ENCODE measurements around the gene ADGRA1. TPM values are rescaled to one million over a fixed set of nuclear protein-coding genes. Genes with fewer than 3 reads are reported as not detected.
A peak's percentile ranks its signal among the peaks of the same experiment; 100 is the strongest.

The ADGRA1 gene
- total and polyA plus RNA-seq, 2 of the 13 experiments (the other 11 are each of a cell fraction or from before 2014, with no cell fraction given), result not detected

DNA sequence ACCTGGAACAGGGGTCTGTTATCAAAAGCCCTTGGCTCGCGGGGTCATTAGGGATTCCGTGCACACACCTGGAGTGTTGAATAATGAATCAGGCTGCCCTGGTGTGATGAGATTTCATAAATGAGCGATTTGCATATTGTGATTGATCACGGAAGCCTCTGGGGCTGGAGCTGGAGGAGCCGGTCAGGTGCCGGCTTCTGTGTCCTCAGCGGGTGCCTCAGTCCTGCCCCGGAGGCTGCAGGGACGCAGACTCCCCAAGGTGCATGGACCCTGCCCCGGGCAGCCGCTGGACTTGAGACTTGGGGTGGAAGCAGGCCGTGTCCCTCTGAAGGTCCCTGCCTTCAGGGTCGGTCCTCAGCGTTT is 47.9 kb upstream of the ADGRA1 start:
- Histone ChIP-seq H3K9me3 (ENCODE audit: low read length) (no peaks in the 10 kb centered on the region), H3K4me3 (replicated peaks in 1 of 3; ENCODE audit: insufficient read depth in 1 of 3, low read depth in 2 of 3, low read length in 3 of 3) (no peak overlapping the region), H3K79me2 (ENCODE audit: insufficient read depth, low read length) (no peaks in the 10 kb centered on the region), H3K4me1 (ENCODE audit: insufficient read depth, low read length) (no peaks in the 10 kb centered on the region), H3K4me2 (ENCODE audit: low read depth, low read length) (no peak overlapping the region), H3K36me3 (replicated peaks in 1 of 2; ENCODE audit: control insufficient read depth in 1 of 2, insufficient read depth in 2 of 2, low read length in 2 of 2) (no peaks in the 10 kb centered on the region), H4K20me1 (ENCODE audit: insufficient read depth, low read length) (no peaks in the 10 kb centered on the region), H2AFZ (ENCODE audit: low read length) (no peak overlapping the region), H3K9ac (ENCODE audit: insufficient read depth, low read depth, low read length) (no peak overlapping the region), H3K27ac (ENCODE audit: extremely low read length, insufficient read depth, low read length) (no peak overlapping the region), H3K27me3 (ENCODE audit: control insufficient read depth in 1 of 2, insufficient read depth in 2 of 2, low read length in 2 of 2) (peaks cover 16 to 81% of the 10 kb centered on the region in 2 experiments; a peak in 4 of 5 replicates)
- TF ChIP-seq ZNF296 (CRISPR knock-in tag; conservative IDR thresholded peaks at IDR 0.05) (no peak), SP1 (IDR thresholded peaks at IDR 0.05) (no peak), SP1 (CRISPR knock-in tag; IDR thresholded peaks at IDR 0.05) (no peak), EZH2 (conservative IDR thresholded peaks at IDR 0.05; ENCODE audit: low read depth, low read length) (0 out of 2 replicates have a peak, but pooled peaks have one; percentile 57), ZNF460 (CRISPR knock-in tag; IDR thresholded peaks at IDR 0.05; ENCODE audit: borderline replicate concordance) (no peak)
- TF ChIP-seq, protein P1, sequence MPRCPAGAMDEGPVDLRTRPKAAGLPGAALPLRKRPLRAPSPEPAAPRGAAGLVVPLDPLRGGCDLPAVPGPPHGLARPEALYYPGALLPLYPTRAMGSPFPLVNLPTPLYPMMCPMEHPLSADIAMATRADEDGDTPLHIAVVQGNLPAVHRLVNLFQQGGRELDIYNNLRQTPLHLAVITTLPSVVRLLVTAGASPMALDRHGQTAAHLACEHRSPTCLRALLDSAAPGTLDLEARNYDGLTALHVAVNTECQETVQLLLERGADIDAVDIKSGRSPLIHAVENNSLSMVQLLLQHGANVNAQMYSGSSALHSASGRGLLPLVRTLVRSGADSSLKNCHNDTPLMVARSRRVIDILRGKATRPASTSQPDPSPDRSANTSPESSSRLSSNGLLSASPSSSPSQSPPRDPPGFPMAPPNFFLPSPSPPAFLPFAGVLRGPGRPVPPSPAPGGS (CRISPR knock-in tag; IDR thresholded peaks at IDR 0.05), result no peak
- ChIA-PET CTCF (ENCODE audit: low intra/inter-chr PET ratio, low total read pairs) (no interaction called here), POLR2A (no interaction called here)
- no peak for ATAC-seq
- 4% methylated on average over 3 of the region's 15 CpGs for WGBS (ENCODE audit: low lambda C conversion rate)
- intact Hi-C loops (cut with micrococcal nuclease; ENCODE audit: unreplicated experiment), result no loop called here
- in situ Hi-C loops (cut with HindIII; ENCODE audit: extremely low pct_ligation_motif_present, low pct_unique_long_range_greater_than_20kb), result no loop called here
- no TSS peak for BruUV-seq (replicated peaks)
- DNase-seq (ENCODE audit: low spot score), result no peak
- no peak for FAIRE-seq

DNA sequence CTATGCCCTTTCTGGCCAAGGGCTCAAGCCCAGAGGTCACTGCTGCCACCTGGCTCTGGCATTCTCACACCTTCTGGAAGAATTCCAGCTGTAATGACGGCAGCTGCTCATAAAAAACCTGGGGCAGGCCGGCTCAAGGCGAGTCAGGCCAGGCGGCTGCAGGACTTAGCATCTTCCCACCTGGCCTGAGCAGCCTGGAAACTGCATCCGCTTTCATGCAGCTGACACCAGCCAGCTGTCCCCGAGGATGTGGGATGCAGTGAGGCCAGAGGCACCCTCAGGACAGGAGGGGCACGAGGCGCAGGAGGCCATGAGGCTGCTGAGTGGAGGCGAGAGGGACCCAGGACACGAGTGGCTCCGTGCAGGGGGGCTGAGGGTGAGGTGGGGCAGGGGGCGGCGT is 47.5 kb upstream of the ADGRA1 start:
- Histone ChIP-seq H3K4me2 (ENCODE audit: low read depth, low read length) (no peak overlapping the region), H3K4me1 (ENCODE audit: insufficient read depth, low read length) (no peaks in the 10 kb centered on the region), H3K9ac (ENCODE audit: insufficient read depth, low read depth, low read length) (no peak overlapping the region), H3K27me3 (ENCODE audit: control insufficient read depth in 1 of 2, insufficient read depth in 2 of 2, low read length in 2 of 2) (peaks cover 16 to 81% of the 10 kb centered on the region in 2 experiments; a peak in 4 of 5 replicates), H2AFZ (ENCODE audit: low read length) (no peak overlapping the region), H3K79me2 (ENCODE audit: insufficient read depth, low read length) (no peaks in the 10 kb centered on the region), H3K27ac (ENCODE audit: extremely low read length, insufficient read depth, low read length) (no peak overlapping the region), H3K9me3 (ENCODE audit: low read length) (no peaks in the 10 kb centered on the region), H3K36me3 (replicated peaks in 1 of 2; ENCODE audit: control insufficient read depth in 1 of 2, insufficient read depth in 2 of 2, low read length in 2 of 2) (no peaks in the 10 kb centered on the region), H4K20me1 (ENCODE audit: insufficient read depth, low read length) (no peaks in the 10 kb centered on the region), H3K4me3 (replicated peaks in 1 of 3; ENCODE audit: insufficient read depth in 1 of 3, low read depth in 2 of 3, low read length in 3 of 3) (no peak overlapping the region)
- intact Hi-C loops (cut with micrococcal nuclease; ENCODE audit: unreplicated experiment), result no loop called here
- DNase-seq (ENCODE audit: low spot score), result no peak
- in situ Hi-C loops (cut with HindIII; ENCODE audit: extremely low pct_ligation_motif_present, low pct_unique_long_range_greater_than_20kb), result no loop called here
- ChIA-PET POLR2A (no interaction called here), CTCF (ENCODE audit: low intra/inter-chr PET ratio, low total read pairs) (no interaction called here)
- no peak for FAIRE-seq
- no TSS peak for BruUV-seq (replicated peaks)
- ATAC-seq, result no peak
- 19% methylated on average over 13 of the region's 13 CpGs for WGBS (ENCODE audit: low lambda C conversion rate)
- TF ChIP-seq, protein P2, sequence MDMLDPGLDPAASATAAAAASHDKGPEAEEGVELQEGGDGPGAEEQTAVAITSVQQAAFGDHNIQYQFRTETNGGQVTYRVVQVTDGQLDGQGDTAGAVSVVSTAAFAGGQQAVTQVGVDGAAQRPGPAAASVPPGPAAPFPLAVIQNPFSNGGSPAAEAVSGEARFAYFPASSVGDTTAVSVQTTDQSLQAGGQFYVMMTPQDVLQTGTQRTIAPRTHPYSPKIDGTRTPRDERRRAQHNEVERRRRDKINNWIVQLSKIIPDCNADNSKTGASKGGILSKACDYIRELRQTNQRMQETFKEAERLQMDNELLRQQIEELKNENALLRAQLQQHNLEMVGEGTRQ (IDR thresholded peaks at IDR 0.05; ENCODE audit: low read depth, low read length), result no peak
- TF ChIP-seq, protein P2 (CRISPR knock-in tag; IDR thresholded peaks at IDR 0.05; ENCODE audit: borderline replicate concordance), result no peak
- no peak for TF ChIP-seq NFKBIZ (CRISPR knock-in tag; IDR thresholded peaks at IDR 0.05)
- TF ChIP-seq RFX5 (IDR thresholded peaks at IDR 0.05; ENCODE audit: low read depth, low read length), result no peak
- TF ChIP-seq DNMT3B (CRISPR knock-in tag; conservative IDR thresholded peaks at IDR 0.05), result no peak
- no peak for TF ChIP-seq HNRNPH1 (optimal IDR thresholded peaks at IDR 0.05; ENCODE audit: low read depth, low read length)
- TF ChIP-seq, protein P3, sequence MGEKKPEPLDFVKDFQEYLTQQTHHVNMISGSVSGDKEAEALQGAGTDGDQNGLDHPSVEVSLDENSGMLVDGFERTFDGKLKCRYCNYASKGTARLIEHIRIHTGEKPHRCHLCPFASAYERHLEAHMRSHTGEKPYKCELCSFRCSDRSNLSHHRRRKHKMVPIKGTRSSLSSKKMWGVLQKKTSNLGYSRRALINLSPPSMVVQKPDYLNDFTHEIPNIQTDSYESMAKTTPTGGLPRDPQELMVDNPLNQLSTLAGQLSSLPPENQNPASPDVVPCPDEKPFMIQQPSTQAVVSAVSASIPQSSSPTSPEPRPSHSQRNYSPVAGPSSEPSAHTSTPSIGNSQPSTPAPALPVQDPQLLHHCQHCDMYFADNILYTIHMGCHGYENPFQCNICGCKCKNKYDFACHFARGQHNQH (CRISPR knock-in tag; IDR thresholded peaks at IDR 0.05), result no peak
- no peak for TF ChIP-seq PHF8 (CRISPR knock-in tag; IDR thresholded peaks at IDR 0.05)
- no peak for TF ChIP-seq NR3C1 (CRISPR knock-in tag; IDR thresholded peaks at IDR 0.05)
- TF ChIP-seq YY1 (IDR thresholded peaks at IDR 0.05; ENCODE audit: insufficient read depth, insufficient replicate concordance, low read depth, low read length), result no peak
- no peak for TF ChIP-seq CBX2 (IDR thresholded peaks at IDR 0.05; ENCODE audit: low read depth, low read length)
- TF ChIP-seq CBX2 (CRISPR knock-in tag; IDR thresholded peaks at IDR 0.05; ENCODE audit: low read depth), result no peak

Data from HepG2 (cell line).